Left lung (tissue), 10 donors: ENCODE results near the gene PFN3. TPM values are rescaled to one million over a fixed set of nuclear protein-coding genes. Genes with fewer than 3 reads are reported as not detected.

Experiments used
- ATAC-seq: fragments of 200-7000 bp; cut with Tn5 transposase; one replicate; pipeline ENCODE4 v1.9.1; 2020; ENCODE audit warnings: moderate library complexity
- DNase-seq, 4 donors: peaks; one replicate each; pipeline ENCODE4 v3.0.0-alpha.2; 2013 to 2020
- H3K27ac ChIP-seq, 2 donors: fragments of 200-600 bp; sonication (generic) in 1 of 2; one replicate each; pipeline versions ENCODE4 v1.5.0 to v1.8.0; 2020 to 2021
- H3K27me3 ChIP-seq, 2 donors: fragments of 200-600 bp; sonication (generic) in 1 of 2; one replicate each; pipeline versions ENCODE4 v1.5.0 to v1.8.0; 2020 to 2021
- H3K36me3 ChIP-seq, 2 donors: fragments of 200-600 bp; sonication (generic) in 1 of 2; one replicate each; pipeline versions ENCODE4 v1.5.0 to v1.8.0; 2020 to 2021
- H3K4me1 ChIP-seq, 2 donors: fragments of 200-600 bp; one replicate each; pipeline ENCODE4 v1.8.0; 2021
- H3K4me3 ChIP-seq, 2 donors: fragments of 200-600 bp; sonication (generic) in 1 of 2; one replicate each; pipeline versions ENCODE4 v1.5.0 to v1.8.0; 2020 to 2021; ENCODE audit warnings: mild to moderate bottlenecking in 1 of 2
- H3K9me3 ChIP-seq, 2 donors: fragments of 200-600 bp; sonication (generic) in 1 of 2; one replicate each; pipeline versions ENCODE4 v1.5.0 to v1.8.0; 2020 to 2021
- intact Hi-C, 2 donors: fragments of 100-400 bp; cut with DNase I; formaldehyde crosslinking; loops; one replicate each; pipeline versions ENCODE4 v1.11.2 to v1.14.2; 2022
- polyA plus RNA-seq, 6 donors: library from polyadenylated mRNA; unstranded; fragments of 120-200 nt; gene quantifications; one replicate each; pipeline ENCODE4 v1.2.1, GENCODE V29; 2013; ENCODE audit not compliant: insufficient read length in 6 of 6
- total RNA-seq, 2 donors: library from RNA; stranded (reverse); fragmentation: NEBNext Ultra II Directional; extraction: Animal tissue kit (Norgen Biotek cat#: 25700); gene quantifications; one replicate each; pipeline ENCODE4 v1.2.1, GENCODE V29; 2021
- TF ChIP-seq, protein P1 (sequence below), 2 donors: fragments of 200-600 bp; sonication (generic) in 1 of 2; IDR thresholded peaks; one replicate each; pipeline versions ENCODE4 v1.5.0 to v1.8.0; 2021; ENCODE audit warnings: antibody characterized with exemption in 2 of 2
- donor health status: DM: no; HTN: yes; CAD: no.
- donor health status: DM: no; HTN: no; CAD: no.

Gene PFN3
- total and polyA plus RNA-seq, 8 donors: not detected

DNA sequence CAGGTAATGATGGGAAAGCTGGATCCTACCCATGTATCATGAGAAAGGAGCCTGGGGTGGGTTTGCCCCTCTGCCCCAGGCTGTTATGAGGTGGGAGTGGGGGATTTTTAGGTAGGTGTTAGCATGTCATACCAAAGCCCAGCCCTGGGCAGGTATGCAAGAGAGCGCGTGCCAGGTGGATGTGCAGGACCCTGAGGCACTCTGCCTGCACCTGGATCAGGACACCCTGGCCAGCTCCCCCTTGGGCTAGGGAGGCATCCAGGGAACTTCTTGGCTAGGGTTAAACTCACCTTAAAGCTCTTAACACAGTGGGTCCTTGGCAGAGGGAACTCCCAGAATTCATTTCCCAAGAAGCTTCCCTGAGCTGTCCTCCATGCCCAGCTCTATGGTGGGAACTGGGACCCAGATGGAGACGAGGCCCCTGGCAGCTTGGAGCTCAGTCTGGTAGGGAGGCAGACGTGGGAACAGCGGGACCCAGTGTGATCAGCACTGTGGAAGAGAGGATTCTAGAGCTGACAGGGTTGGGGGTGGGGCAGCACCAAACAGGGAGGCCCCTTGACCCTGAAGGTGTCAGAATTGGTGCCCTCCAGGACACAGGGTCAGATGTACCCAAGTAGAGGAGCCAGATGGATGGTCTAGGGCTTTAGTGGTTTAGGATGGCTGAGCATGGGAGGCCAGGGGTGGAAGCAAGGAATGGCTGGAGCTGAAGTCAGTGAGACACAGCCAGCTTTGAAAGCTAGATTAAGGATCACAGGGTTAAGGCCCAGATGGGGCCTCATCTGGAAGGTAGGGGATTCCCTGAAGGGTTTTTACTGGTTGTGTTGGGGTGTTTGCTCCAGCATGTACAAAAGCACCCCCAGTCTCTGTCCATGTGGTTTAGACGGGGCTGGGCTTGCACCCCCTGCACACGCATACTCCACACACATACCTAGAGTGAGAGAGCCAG, 43.9 kb upstream of the PFN3 start:
- H3K4me1 ChIP-seq: peaks cover 7 to 41% of the 10 kb centered on the region in 2 donors
- peak overlapping the region in 1 of 2 donors; percentile 28 for H3K27ac ChIP-seq
- no peak overlapping the region for H3K4me3 ChIP-seq
- H3K27me3 ChIP-seq: peaks cover 0 to 40% of the 10 kb centered on the region in 2 donors
- TF ChIP-seq, protein P1, sequence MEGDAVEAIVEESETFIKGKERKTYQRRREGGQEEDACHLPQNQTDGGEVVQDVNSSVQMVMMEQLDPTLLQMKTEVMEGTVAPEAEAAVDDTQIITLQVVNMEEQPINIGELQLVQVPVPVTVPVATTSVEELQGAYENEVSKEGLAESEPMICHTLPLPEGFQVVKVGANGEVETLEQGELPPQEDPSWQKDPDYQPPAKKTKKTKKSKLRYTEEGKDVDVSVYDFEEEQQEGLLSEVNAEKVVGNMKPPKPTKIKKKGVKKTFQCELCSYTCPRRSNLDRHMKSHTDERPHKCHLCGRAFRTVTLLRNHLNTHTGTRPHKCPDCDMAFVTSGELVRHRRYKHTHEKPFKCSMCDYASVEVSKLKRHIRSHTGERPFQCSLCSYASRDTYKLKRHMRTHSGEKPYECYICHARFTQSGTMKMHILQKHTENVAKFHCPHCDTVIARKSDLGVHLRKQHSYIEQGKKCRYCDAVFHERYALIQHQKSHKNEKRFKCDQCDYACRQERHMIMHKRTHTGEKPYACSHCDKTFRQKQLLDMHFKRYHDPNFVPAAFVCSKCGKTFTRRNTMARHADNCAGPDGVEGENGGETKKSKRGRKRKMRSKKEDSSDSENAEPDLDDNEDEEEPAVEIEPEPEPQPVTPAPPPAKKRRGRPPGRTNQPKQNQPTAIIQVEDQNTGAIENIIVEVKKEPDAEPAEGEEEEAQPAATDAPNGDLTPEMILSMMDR (IDR thresholded peaks at IDR 0.05): no peak
- peak in 1 of 4 donors; percentile 52 for DNase-seq
- intact Hi-C loops: no loop called here
- ATAC-seq: no peak
- H3K36me3 ChIP-seq: peaks cover 0 to 46% of the 10 kb centered on the region in 2 donors
- H3K9me3 ChIP-seq: no peaks in the 10 kb centered on the region

DNA sequence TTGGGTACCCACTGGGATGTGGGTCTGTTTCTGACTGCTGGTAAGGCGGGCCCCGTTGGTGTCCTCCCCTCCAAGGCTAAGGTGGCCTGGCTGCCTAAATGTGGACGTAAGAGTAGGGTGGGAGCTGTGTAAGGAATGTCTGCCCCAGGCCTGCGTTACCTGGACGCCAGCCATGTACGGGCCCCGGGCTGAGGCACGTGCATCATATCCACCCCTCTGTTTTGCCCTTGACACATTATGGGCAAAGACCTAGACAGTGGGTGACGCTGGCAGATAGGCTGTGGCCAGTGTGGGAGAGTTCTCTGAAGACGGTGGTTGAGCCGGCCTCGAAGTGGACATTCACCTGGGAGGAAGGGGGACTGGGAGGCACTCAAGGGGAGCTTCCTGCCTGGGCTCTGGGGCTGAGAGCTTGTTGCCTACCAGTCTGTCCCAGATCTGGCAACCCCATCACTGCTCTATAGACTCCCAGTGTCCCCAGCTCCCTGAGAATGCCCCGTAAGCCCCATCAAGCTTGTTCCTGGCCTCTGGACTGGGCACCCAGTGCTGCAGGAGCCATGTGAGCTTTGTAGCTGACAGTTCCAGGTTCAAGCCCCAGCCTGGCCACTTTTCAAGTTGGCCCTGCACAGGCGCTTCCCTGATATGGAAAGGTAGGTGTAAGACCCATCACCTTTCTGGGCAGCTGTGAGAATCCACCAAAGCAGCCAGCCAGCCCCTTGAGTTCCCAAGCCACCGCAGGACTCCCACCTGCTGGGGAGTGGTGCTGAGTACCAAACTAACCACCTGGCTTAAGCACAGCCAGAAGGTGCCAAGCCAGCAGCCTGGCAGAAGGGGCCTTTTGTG, 42.9 kb upstream of the PFN3 start:
- no peak for ATAC-seq
- peak in 1 of 4 donors; percentile 48 for DNase-seq
- no peaks in the 10 kb centered on the region for H3K9me3 ChIP-seq
- H3K4me1 ChIP-seq: peaks cover 7 to 38% of the 10 kb centered on the region in 2 donors
- no peak overlapping the region for H3K4me3 ChIP-seq
- TF ChIP-seq, protein P1 (IDR thresholded peaks at IDR 0.05): no peak
- intact Hi-C loops: no loop called here
- no peak overlapping the region for H3K27ac ChIP-seq
- peaks cover 0 to 56% of the 10 kb centered on the region in 2 donors for H3K36me3 ChIP-seq
- peaks cover 0 to 29% of the 10 kb centered on the region in 2 donors for H3K27me3 ChIP-seq

DNA sequence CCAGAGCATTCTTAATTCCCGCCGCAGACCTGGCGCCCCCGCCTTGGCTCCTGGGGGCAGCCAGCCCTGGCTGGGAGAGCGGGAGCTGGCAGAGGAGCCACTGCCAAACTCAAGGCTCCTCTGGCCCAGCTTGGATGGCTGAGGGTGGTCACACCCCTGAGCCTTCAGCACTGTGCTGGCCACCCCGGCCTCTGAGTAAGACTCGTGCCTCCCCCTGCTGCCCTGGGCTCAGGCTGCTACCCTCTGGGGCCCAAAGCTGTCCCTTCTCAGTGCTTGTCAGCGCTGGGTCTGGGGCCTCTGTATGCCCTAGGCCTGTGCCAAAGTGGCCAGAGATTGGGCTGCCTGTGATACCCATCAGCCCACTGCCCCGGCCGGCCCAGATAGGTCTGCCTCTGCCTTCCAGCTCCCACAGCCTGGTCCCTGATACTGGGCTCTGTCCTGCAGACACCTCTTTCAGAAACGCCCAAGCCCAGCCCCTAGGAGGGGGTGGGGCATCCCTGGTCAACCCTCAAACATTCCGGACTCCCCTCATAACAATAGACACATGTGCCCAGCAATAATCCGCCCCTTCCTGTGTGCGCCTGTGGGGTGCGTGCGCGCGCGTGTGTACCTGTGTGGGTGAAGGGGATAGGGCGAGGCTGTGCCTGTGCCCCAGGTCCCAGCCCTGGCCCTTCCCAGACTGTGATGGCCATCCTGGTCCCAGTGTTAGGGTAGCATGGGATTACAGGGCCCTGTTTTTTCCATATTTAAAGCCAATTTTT, 41.8 kb upstream of the PFN3 start:
- no peaks in the 10 kb centered on the region for H3K9me3 ChIP-seq
- ATAC-seq: no peak
- H3K4me1 ChIP-seq: peaks cover 2 to 26% of the 10 kb centered on the region in 2 donors
- TF ChIP-seq, protein P1 (IDR thresholded peaks at IDR 0.05): no peak
- intact Hi-C loops: no loop called here
- peaks cover 0 to 18% of the 10 kb centered on the region in 2 donors for H3K27me3 ChIP-seq
- peak in 1 of 4 donors; percentile 62 for DNase-seq
- H3K27ac ChIP-seq: no peak overlapping the region
- no peak overlapping the region for H3K4me3 ChIP-seq
- peaks cover 0 to 67% of the 10 kb centered on the region in 2 donors for H3K36me3 ChIP-seq

DNA sequence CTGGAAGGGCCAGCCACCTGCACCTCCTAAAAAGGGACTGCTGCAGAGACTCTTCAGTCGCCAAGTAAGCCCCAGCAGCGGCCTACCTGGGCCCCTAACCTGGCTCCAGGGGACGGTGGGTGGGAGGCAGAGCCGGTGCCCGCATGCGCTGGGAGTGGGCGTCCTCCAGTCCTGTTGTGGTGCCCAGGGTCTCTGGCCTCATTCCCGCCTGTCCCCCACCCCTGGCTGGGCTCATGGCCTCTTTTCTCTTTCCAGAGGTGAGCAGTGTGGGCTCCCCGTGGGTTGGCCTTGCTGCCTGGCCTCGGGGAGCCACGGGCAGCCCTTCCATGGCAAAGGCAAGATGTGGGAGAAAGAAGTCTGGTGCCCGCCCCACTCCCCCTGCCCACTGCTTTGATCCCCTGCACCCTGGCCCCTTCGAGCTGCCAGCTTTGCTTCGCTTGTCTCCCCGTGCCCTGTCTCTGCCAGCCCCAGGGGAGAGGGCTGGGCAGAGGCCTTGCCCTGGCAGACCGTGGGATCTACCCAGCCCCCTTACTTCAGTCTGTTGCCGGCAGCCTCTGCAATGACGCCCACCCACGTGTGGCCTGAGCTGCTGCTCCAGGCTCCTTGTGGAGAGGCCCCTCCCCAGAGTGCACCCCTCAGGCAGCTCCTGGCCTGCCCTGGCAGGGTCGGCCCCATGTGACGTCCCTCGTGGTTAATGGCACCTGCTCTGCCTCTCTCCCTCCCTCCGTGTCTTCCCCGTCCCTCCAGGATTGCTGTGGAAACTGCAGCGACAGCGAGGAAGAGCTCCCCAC, 40.7 kb upstream of the PFN3 start:
- DNase-seq (peak in 1 of 4 donors; percentile 59), ATAC-seq (no peak)
- Histone ChIP-seq H3K36me3 (peaks cover 0 to 78% of the 10 kb centered on the region in 2 donors), H3K27me3 (peaks cover 0 to 8% of the 10 kb centered on the region in 2 donors), H3K27ac (peak overlapping the region in 1 of 2 donors; percentile 13), H3K4me1 (peaks cover 2 to 16% of the 10 kb centered on the region in 2 donors), H3K4me3 (no peak overlapping the region), H3K9me3 (no peaks in the 10 kb centered on the region)
- TF ChIP-seq, protein P1 (IDR thresholded peaks at IDR 0.05): no peak
- intact Hi-C loops: no loop called here
